PFSK-1 (cell line): Measurements from ENCODE around the gene GSDMA.

ENCODE experiments used
- SIN3A ChIP-seq: IDR thresholded peaks from 2 replicates; pipeline ENCODE4 v1.6.1; 2012; ENCODE audit warnings: mild to moderate bottlenecking, low read length, moderate library complexity, borderline replicate concordance; ENCODE audit not compliant: insufficient read depth
- TAF1 ChIP-seq: IDR thresholded peaks from 2 replicates; pipeline ENCODE4 v1.6.1; 2012; ENCODE audit warnings: low read length, control low read depth, borderline replicate concordance; ENCODE audit not compliant: insufficient read depth

- TF ChIP-seq SIN3A (no peak), TAF1 (no peak)
Observed at GRCh38 chr17:39952680-39953470, 9.9 kb upstream of the GSDMA start.
